ENCODE measurements around the gene POLR2L. TPM values are rescaled to one million over a fixed set of nuclear protein-coding genes. Genes with fewer than 3 reads are reported as not detected.

The POLR2L gene
- total and polyA plus RNA-seq, 10 donors: 24.6 to 131 (median 66.2) TPM

- no peaks in the 10 kb centered on the region for H3K9me3 ChIP-seq
- H3K27me3 ChIP-seq (replicated peaks in 1 of 7): peaks cover 0 to 60% (median 4%) of the 10 kb centered on the region in 7 donors
- H3K36me3 ChIP-seq: peaks cover 0 to 13% (median 0%) of the 10 kb centered on the region in 6 donors
- H3K4me3 ChIP-seq: no peak overlapping the region
- H3K27ac ChIP-seq: no peak overlapping the region
- no peak for TF ChIP-seq POLR2AphosphoS5 (IDR thresholded peaks at IDR 0.05)
- no peak for TF ChIP-seq CTCF (IDR thresholded peaks at IDR 0.05 in 8 of 11, conservative IDR thresholded peaks at IDR 0.05 in 3 of 11)
- no peak for TF ChIP-seq POLR2A (IDR thresholded peaks at IDR 0.05)
- DNase-seq: no peak
- peaks cover 19 to 88% (median 68%) of the 10 kb centered on the region in 6 donors for H3K4me1 ChIP-seq
- intact Hi-C loops (cut with DNase I; ENCODE audit: low total_unique reads): loop anchor here (10.0 kb wide), 1 partner anchor 207 kb away; no protein-coding TSS in a partner anchor
- WGBS, 5 donors: 72 to 81% (median 75%) methylated on average over 11 to 18 of the region's 18 CpGs
These were observed 5.5 kb upstream of the POLR2L start for GRCh38 chr11:847876-848275.

DNA sequence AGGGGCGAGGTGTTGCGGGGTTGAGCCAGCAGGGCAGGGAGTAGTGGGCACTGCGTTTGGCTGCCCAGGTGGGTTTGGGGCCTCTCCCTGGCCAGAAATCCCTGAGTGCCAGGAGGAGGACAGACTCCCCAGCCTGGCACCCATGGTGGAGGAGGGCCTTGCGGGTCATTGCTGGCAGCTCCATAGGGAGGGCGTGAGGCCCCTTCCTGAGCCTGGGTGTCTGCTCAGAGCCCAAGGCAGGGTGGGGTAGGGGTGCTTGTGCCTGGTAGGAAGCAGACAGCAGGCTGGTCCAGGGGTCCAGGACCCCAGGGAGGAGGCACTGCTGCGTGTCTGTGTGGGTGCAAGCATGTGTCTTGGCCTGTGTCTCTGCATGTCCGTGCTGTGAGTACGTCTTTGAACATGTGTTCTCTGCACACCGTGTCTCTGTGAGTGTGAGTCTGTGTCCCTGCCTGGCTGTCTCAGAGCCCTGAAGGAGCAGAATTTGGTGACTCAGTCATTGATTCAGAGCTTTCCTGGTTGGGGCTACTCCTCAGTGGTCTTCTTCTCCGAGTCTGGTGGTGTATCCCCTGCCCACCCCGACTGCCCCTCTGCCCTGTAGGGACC lies 4.3 kb upstream of the POLR2L start:
- intact Hi-C loops (cut with DNase I; ENCODE audit: low total_unique reads): loop anchor here (10.0 kb wide), 1 partner anchor 208 kb away; no protein-coding TSS in a partner anchor
- 70 to 85% (median 73%) methylated on average over 7 to 11 of the region's 11 CpGs for WGBS, 5 donors
- Histone ChIP-seq H3K27me3 (replicated peaks in 1 of 7) (peaks cover 0 to 60% (median 4%) of the 10 kb centered on the region in 7 donors), H3K9me3 (no peaks in the 10 kb centered on the region), H3K4me1 (peaks cover 22 to 93% (median 72%) of the 10 kb centered on the region in 6 donors), H3K4me3 (no peak overlapping the region), H3K27ac (peak overlapping the region in 4 of 8 donors; percentile 94 to 97 (median 96)), H3K36me3 (peaks cover 0 to 13% (median 0%) of the 10 kb centered on the region in 6 donors)
- no peak for DNase-seq
- TF ChIP-seq POLR2A (IDR thresholded peaks at IDR 0.05) (no peak), CTCF (IDR thresholded peaks at IDR 0.05 in 8 of 11, conservative IDR thresholded peaks at IDR 0.05 in 3 of 11) (no peak), POLR2AphosphoS5 (IDR thresholded peaks at IDR 0.05) (peak in 1 of 3 donors; percentile 3)

GRCh38 chr11:845872-846495 lies 3.7 kb upstream of the POLR2L start:
- H3K4me3 ChIP-seq: peak overlapping the region in 2 of 8 donors; percentile 98 to 100
- H3K27me3 ChIP-seq (replicated peaks in 1 of 7): peaks cover 0 to 60% (median 4%) of the 10 kb centered on the region in 7 donors
- WGBS, 5 donors: 29 to 59% (median 38%) methylated on average over 7 to 8 of the region's 8 CpGs
- H3K4me1 ChIP-seq: peaks cover 28 to 93% (median 76%) of the 10 kb centered on the region in 6 donors
- intact Hi-C loops (cut with DNase I; ENCODE audit: low total_unique reads): loop anchor here (10.0 kb wide), 1 partner anchor 209 kb away; no protein-coding TSS in a partner anchor
- no peak for DNase-seq
- TF ChIP-seq POLR2AphosphoS5 (IDR thresholded peaks at IDR 0.05) (peak in 1 of 3 donors; percentile 4), POLR2A (IDR thresholded peaks at IDR 0.05) (no peak)
- H3K27ac ChIP-seq: peak overlapping the region in 6 of 8 donors; percentile 92 to 97 (median 95)
- H3K36me3 ChIP-seq: peaks cover 0 to 9% (median 0%) of the 10 kb centered on the region in 6 donors
- no peaks in the 10 kb centered on the region for H3K9me3 ChIP-seq

GRCh38 chr11:844693-845644 lies 2.6 kb upstream of the POLR2L start:
- intact Hi-C loops (cut with DNase I; ENCODE audit: low total_unique reads): loop anchor here (10.0 kb wide), 1 partner anchor 210 kb away; no protein-coding TSS in a partner anchor
- Histone ChIP-seq H3K36me3 (peaks cover 0 to 11% (median 4%) of the 10 kb centered on the region in 6 donors), H3K9me3 (no peaks in the 10 kb centered on the region), H3K27me3 (replicated peaks in 1 of 7) (peaks cover 0 to 52% (median 4%) of the 10 kb centered on the region in 7 donors), H3K4me3 (peak overlapping the region in 6 of 8 donors; percentile 91 to 100 (median 98)), H3K4me1 (peaks cover 37 to 93% (median 77%) of the 10 kb centered on the region in 6 donors), H3K27ac (peak overlapping the region; percentile 60 to 97 (median 95))
- DNase-seq: peak; percentile 90
- 31 to 43% (median 35%) methylated on average over 11 to 31 of the region's 31 CpGs for WGBS, 5 donors
- no peak for TF ChIP-seq POLR2A (IDR thresholded peaks at IDR 0.05)
- peak in 2 of 11 experiments; percentile 20 to 26 for TF ChIP-seq CTCF (IDR thresholded peaks at IDR 0.05 in 8 of 11, conservative IDR thresholded peaks at IDR 0.05 in 3 of 11)
- peak; percentile 69 to 79 (median 73) for TF ChIP-seq POLR2AphosphoS5 (IDR thresholded peaks at IDR 0.05)

Data from spleen (tissue), 11 donors.